HG02970 (cell line): ENCODE data around the gene PRSS37.

Experiments
- ATAC-seq: cut with Tn5 transposase; IDR thresholded peaks from one replicate; pipeline ENCODE4 v1.9.1; 2021; ENCODE audit warnings: mild to moderate bottlenecking, moderate library complexity, moderate number of reproducible peaks; ENCODE audit not compliant: unreplicated experiment, low FRiP score

The PRSS37 gene

DNA sequence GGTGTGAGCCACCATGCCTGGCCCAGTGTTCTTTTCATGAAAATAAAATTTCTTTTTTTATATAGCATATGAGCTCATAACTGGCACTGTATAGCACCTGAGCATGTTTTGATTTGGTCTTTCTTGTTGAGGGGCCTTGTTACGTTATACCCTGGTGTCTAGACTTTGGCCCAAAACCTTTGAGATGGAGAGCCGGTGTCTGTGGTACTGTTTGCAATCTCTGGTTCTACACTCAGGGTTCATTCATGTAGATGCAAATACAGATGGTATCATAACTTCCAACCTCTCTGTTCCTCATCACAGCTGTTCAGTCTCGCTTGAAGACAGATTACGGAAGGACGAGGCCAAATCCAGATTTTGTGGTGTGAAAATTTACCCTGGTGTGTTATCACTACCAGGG, 51.4 kb downstream of the PRSS37 start, which contains the start of gene TAS2R5:
Gene TAS2R5, plus strand, starts transcription at position 301 of the 400 bp plus-strand sequence. CDS start 145 bp downstream, outside the sequence.
- no peak for ATAC-seq

DNA sequence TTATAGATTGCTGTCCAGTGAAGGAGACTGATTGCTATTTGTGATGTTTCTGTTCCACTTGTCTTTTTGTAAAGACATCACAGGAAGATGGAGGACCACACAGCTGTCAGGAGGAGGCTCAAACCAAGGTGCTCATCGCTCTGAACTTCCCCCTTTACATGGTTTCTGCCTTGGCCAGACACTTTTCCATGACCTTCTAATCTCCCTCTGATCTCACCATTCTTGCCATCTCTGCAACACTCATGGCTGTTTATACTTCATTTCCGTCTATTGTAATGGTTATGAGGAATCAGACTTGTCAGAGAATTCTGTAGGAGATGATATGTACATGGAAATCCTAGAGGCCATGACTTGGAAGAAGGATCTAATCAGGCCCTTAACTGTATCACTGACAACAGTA, 53.0 kb downstream of the PRSS37 start:
- ATAC-seq, result no peak
